Neural progenitor cell (in vitro differentiated cells): Measurements from ENCODE around the gene CADM1.

Source experiments
- CTCF ChIP-seq: fragments of 200-600 bp; sonication (generic); IDR thresholded peaks from 2 replicates; pipeline ENCODE4 v1.5.1; 2017; ENCODE audit warnings: antibody characterized with exemption, mild to moderate bottlenecking
- EZH2 ChIP-seq: fragments of 200-600 bp; sonication (generic); IDR thresholded peaks from 2 replicates; pipeline ENCODE4 v1.6.1; 2017; ENCODE audit warnings: antibody characterized with exemption, mild to moderate bottlenecking, moderate library complexity
- EZH2phosphoT487 ChIP-seq: fragments of 200-600 bp; sonication (generic); IDR thresholded peaks from 2 replicates; pipeline ENCODE4 v1.6.1; 2017; ENCODE audit warnings: antibody characterized with exemption

GRCh38 chr11:115122274-115122673 is 381.9 kb downstream of the CADM1 start:
- TF ChIP-seq CTCF (no peak), EZH2 (no peak), EZH2phosphoT487 (no peak)
